ENCODE data around the gene WSCD1. TPM values are rescaled to one million over a fixed set of nuclear protein-coding genes. Genes with fewer than 3 reads are reported as not detected.

Gene WSCD1
- total RNA-seq, 2 experiments from 2014 or later: 0.86 to 1.0 TPM

DNA sequence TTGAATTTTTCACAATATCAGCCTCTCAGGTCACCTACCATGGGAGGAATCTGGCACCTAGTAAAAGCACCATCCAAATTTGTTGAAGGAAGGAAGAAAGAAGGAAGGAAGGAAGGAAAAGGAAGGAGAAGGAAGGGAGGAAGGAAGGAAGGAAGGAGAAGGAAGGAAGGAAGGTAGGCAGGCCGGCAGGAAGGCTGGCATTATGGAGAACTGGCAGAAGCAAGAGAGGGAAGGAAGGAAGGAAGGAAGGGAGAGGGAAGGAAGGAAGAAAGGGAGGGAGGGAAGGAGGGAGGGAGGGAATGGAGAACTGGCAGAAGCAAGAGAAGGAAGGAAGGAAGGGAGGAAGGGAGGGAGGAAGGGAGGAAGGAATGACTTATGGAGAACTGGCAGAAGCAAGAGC is 24.3 kb downstream of the WSCD1 start:
- Mint-ChIP-seq H3K9me3 (no peaks in the 10 kb centered on the region), H3K36me3 (ENCODE audit: low read depth) (no peaks in the 10 kb centered on the region), H3K4me1 (ENCODE audit: low read depth) (no peaks in the 10 kb centered on the region), H3K27me3 (ENCODE audit: low read depth) (peaks cover 8% of the 10 kb centered on the region), H3K27ac (no peak overlapping the region), H3K4me3 (no peak overlapping the region)
- CTCF ChIA-PET: no interaction called here
- intact Hi-C loops (cut with micrococcal nuclease): no loop called here
- DNase-seq: no peak

DNA sequence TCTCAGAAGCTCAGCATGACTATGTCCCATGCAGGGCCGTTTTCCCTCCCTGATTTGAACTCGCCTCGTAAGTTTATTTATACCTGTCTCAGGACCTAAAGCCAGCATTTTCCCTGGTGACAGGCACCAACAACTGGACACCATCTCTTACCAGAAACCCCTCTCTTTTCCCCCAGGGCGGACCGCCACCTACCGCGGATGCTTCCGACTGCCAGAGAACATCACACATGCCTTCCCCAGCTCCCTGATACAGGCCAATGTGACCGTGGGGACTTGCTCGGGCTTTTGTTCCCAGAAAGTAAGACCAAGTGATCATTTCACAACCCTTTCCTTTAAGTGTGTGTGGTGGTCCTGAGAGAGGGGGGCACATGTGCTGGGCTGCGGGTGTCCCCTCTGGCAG is 24.7 kb downstream of the WSCD1 start:
- H3K27ac Mint-ChIP-seq: no peak overlapping the region
- H3K4me3 Mint-ChIP-seq: no peak overlapping the region
- DNase-seq: no peak
- peaks cover 8% of the 10 kb centered on the region for H3K27me3 Mint-ChIP-seq (ENCODE audit: low read depth)
- no peaks in the 10 kb centered on the region for H3K36me3 Mint-ChIP-seq (ENCODE audit: low read depth)
- no peaks in the 10 kb centered on the region for H3K9me3 Mint-ChIP-seq
- intact Hi-C loops (cut with micrococcal nuclease): no loop called here
- no peaks in the 10 kb centered on the region for H3K4me1 Mint-ChIP-seq (ENCODE audit: low read depth)
- CTCF ChIA-PET: no interaction called here

DNA sequence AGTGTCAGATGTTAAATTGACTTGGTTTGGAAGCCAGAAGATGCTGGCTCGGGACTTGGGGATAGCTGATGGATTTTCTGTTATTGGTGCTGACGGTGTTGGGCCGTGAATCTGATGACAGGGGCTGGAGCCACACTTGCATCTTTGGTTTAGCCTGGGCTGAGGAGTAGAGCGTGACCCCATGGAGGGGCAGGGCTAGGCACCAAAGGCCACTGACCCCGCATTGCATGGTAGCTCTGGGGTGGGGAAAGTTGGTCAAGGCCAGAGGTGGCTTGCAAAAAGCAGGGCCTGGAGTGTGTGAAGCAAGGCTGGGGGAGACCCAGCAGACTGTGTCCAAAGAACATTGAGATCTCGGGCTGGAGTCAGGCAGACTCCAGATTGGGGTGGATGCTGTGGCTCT is 25.3 kb downstream of the WSCD1 start:
- H3K27ac Mint-ChIP-seq: no peak overlapping the region
- no peaks in the 10 kb centered on the region for H3K9me3 Mint-ChIP-seq
- intact Hi-C loops (cut with micrococcal nuclease): no loop called here
- no peak for DNase-seq
- CTCF ChIA-PET: no interaction called here
- no peak overlapping the region for H3K4me3 Mint-ChIP-seq
- H3K4me1 Mint-ChIP-seq (ENCODE audit: low read depth): no peaks in the 10 kb centered on the region
- peaks cover 8% of the 10 kb centered on the region for H3K27me3 Mint-ChIP-seq (ENCODE audit: low read depth)
- H3K36me3 Mint-ChIP-seq (ENCODE audit: low read depth): no peaks in the 10 kb centered on the region

DNA sequence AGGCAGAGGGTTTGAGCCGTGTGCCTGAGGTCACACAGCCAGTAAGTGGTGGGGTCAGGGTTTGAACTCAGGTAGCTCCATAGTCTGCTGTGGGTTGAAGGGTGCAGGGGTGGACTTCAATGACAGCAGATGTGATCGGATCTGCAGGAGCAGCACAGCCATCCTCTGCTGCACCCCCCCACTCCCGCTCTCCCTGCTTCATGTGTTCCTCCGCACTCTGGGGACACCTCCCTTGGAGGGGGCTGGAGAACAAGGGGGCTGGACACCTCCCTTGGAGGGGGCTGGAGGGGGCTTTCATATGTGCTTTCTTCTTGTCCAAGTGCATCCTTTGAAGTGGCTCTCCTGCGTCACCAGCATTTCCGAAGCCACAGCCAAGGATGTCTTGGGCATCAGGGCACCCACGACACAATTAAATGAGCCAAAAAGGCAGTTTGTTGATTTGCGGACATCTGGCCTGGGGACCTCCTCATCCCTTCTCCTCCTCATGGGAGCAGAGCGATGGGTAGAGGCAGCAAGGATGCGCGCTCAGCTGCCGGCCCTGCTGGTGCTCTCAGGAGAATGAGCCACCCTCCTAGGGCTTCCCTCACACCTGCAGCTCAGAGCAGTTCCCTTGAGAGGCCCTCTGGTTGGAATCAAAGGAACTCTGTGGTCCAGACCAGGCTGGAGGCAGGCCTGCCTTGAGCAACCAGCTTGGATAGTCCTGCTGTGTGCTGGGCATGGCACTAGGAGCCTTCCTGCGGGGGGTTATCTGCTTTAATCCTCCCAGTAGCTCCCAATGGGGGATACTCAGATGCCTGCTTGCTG is 26.2 kb downstream of the WSCD1 start:
- CTCF ChIA-PET: no interaction called here
- Mint-ChIP-seq H3K9me3 (no peaks in the 10 kb centered on the region), H3K4me3 (no peak overlapping the region), H3K4me1 (ENCODE audit: low read depth) (no peaks in the 10 kb centered on the region), H3K36me3 (ENCODE audit: low read depth) (no peaks in the 10 kb centered on the region), H3K27ac (no peak overlapping the region), H3K27me3 (ENCODE audit: low read depth) (peaks cover 8% of the 10 kb centered on the region)
- intact Hi-C loops (cut with micrococcal nuclease): no loop called here
- DNase-seq: no peak

GRCh38 chr17:6097005-6097279 is 26.8 kb downstream of the WSCD1 start:
- Mint-ChIP-seq H3K27ac (no peak overlapping the region), H3K36me3 (ENCODE audit: low read depth) (no peaks in the 10 kb centered on the region), H3K27me3 (ENCODE audit: low read depth) (peaks cover 8% of the 10 kb centered on the region), H3K9me3 (no peaks in the 10 kb centered on the region), H3K4me1 (ENCODE audit: low read depth) (no peaks in the 10 kb centered on the region), H3K4me3 (no peak overlapping the region)
- CTCF ChIA-PET: no interaction called here
- intact Hi-C loops (cut with micrococcal nuclease): no loop called here
- DNase-seq: no peak

GRCh38 chr17:6098050-6098822 is 28.1 kb downstream of the WSCD1 start:
- no peak overlapping the region for H3K4me3 Mint-ChIP-seq

DNA sequence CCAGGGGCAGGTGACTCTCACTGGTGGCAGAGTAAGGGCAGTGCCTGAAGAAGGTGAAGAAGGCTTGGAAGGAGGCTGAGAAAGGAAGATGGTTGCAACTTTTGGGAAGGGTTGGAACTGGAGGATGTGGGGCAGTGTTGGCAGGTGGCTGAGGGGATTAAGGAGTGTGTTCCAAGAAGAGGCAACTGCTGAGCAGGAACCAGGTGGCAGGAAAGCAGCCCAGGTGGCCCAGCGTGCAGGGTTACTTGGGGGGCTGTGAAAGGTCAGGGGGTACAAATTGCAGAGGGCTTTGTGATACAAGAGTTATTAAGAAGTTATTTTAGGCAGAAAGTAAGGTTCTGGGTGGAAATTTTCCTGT is 28.6 kb downstream of the WSCD1 start:
- Mint-ChIP-seq H3K9me3 (no peaks in the 10 kb centered on the region), H3K27ac (no peak overlapping the region), H3K36me3 (ENCODE audit: low read depth) (no peaks in the 10 kb centered on the region), H3K27me3 (ENCODE audit: low read depth) (peaks cover 4% of the 10 kb centered on the region), H3K4me3 (no peak overlapping the region), H3K4me1 (ENCODE audit: low read depth) (no peaks in the 10 kb centered on the region)
- no peak for DNase-seq
- CTCF ChIA-PET: no interaction called here
- intact Hi-C loops (cut with micrococcal nuclease): no loop called here

More at GRCh38 chr17:6098050-6098822, 28.1 kb downstream of the WSCD1 start:
- Mint-ChIP-seq H3K36me3 (ENCODE audit: low read depth) (no peaks in the 10 kb centered on the region), H3K27ac (no peak overlapping the region), H3K27me3 (ENCODE audit: low read depth) (peaks cover 7% of the 10 kb centered on the region), H3K4me1 (ENCODE audit: low read depth) (no peaks in the 10 kb centered on the region), H3K9me3 (no peaks in the 10 kb centered on the region)
- intact Hi-C loops (cut with micrococcal nuclease): no loop called here
- CTCF ChIA-PET: no interaction called here
- DNase-seq: no peak

GRCh38 chr17:6099492-6099891 is 29.3 kb downstream of the WSCD1 start:
- intact Hi-C loops (cut with micrococcal nuclease): no loop called here
- Mint-ChIP-seq H3K4me3 (no peak overlapping the region), H3K27ac (no peak overlapping the region), H3K4me1 (ENCODE audit: low read depth) (no peaks in the 10 kb centered on the region), H3K36me3 (ENCODE audit: low read depth) (no peaks in the 10 kb centered on the region), H3K27me3 (ENCODE audit: low read depth) (peaks cover 4% of the 10 kb centered on the region), H3K9me3 (no peaks in the 10 kb centered on the region)
- no peak for DNase-seq
- CTCF ChIA-PET: no interaction called here

DNA sequence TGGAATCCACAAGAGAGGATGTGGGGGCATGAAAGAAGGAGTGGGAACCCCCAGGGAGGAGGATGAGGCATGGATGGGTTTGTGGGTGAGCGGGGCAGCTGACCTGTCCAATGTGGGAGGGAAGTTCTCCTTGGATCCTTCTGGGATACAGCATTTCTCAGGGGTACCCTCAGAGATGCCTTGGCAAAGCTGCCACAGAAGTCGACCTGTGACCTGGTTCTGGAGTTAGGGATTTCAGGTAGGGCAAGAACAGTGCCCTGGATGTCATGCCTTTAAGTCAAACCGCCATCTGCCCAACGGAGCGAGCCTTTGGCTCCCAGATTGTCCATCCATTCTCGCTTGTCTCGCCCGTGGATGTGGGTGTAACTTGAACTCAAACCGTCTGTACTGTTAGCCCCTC is 30.0 kb downstream of the WSCD1 start:
- H3K4me1 Mint-ChIP-seq (ENCODE audit: low read depth): no peaks in the 10 kb centered on the region
- DNase-seq: no peak
- CTCF ChIA-PET: no interaction called here
- no peak overlapping the region for H3K4me3 Mint-ChIP-seq
- no peaks in the 10 kb centered on the region for H3K36me3 Mint-ChIP-seq (ENCODE audit: low read depth)
- H3K27ac Mint-ChIP-seq: no peak overlapping the region
- no peaks in the 10 kb centered on the region for H3K9me3 Mint-ChIP-seq
- intact Hi-C loops (cut with micrococcal nuclease): no loop called here
- peaks cover 4% of the 10 kb centered on the region for H3K27me3 Mint-ChIP-seq (ENCODE audit: low read depth)

DNA sequence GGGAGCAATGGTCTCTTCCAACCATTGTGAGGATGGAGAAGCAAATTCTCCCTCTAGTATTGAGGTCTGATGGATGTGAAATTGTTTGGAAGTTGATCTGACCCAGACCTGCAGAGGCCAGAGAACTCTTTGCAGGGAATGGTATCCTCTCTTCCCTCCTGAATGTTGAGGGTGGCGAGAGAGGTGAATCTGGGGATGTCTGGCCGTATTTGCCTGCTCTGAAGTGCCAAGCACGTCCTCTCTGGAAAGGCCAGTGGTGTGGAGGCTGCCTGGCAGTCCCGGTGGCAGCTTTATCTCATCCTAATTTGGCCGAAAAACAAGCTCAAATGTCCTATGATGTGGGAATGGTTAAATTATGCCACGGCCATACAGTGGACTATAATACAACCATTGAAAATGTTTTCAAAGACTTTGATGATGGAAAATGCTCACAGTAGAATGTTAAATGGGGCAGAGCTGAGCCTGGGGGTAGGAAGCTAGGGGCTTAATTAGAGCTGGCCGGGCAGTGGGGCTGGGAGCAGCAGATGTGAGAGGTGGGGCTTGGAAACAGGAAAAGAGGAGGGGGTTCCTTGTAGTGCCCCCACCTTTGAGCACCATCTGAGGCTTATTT is 30.8 kb downstream of the WSCD1 start:
- DNase-seq: no peak
- intact Hi-C loops (cut with micrococcal nuclease): no loop called here
- CTCF ChIA-PET: interaction anchor here (0.7 kb wide), 1 partner anchor 191 kb away, joined by 3 read pairs; no protein-coding TSS in a partner anchor
- H3K4me3 Mint-ChIP-seq: no peak overlapping the region
- H3K4me1 Mint-ChIP-seq (ENCODE audit: low read depth): no peaks in the 10 kb centered on the region
- no peaks in the 10 kb centered on the region for H3K9me3 Mint-ChIP-seq
- no peaks in the 10 kb centered on the region for H3K36me3 Mint-ChIP-seq (ENCODE audit: low read depth)
- peaks cover 4% of the 10 kb centered on the region for H3K27me3 Mint-ChIP-seq (ENCODE audit: low read depth)
- no peak overlapping the region for H3K27ac Mint-ChIP-seq

DNA sequence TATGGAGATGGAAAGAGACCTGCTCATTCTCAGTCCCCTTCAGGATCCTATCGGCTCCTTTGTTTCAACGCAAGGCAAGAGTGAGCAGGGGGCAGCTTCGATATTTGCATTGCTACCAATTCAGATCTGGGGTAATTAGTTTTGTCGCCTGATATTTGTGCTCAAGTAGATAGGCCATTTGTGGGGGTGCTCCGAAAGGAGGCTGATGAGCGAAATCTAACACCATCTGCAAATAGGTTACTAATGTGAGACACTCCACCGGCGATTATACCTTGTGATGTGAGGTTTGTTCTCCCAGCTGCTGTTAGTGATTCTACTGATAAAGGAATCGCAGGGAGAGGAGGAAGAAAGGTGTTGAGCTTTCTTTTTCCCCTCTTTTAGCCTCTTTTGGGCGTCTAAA is 31.5 kb downstream of the WSCD1 start:
- Mint-ChIP-seq H3K27ac (no peak overlapping the region), H3K9me3 (no peaks in the 10 kb centered on the region), H3K4me3 (no peak overlapping the region), H3K36me3 (ENCODE audit: low read depth) (no peaks in the 10 kb centered on the region), H3K27me3 (ENCODE audit: low read depth) (peaks cover 9% of the 10 kb centered on the region), H3K4me1 (ENCODE audit: low read depth) (no peaks in the 10 kb centered on the region)
- no peak for DNase-seq
- intact Hi-C loops (cut with micrococcal nuclease): no loop called here
- CTCF ChIA-PET: no interaction called here

DNA sequence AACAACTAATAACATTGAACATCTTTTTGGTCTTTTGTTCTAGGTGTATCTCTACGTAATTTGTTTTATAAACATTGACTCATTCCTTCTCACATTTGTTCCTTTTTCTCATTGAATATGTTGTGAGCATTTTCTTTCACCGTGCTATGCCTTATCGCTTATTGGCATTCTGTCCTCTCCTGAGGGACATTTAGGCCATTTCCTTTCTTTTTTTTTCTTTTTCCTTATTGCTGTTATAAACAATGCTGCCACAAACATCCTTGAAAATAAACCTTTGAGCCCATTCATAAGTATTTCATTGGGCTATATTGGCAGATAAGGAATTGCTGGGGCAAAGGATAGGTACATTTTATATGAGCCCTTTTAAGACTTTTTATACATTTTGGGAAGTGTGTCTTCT is 32.4 kb downstream of the WSCD1 start:
- Mint-ChIP-seq H3K9me3 (no peaks in the 10 kb centered on the region), H3K27ac (no peak overlapping the region), H3K4me1 (ENCODE audit: low read depth) (no peaks in the 10 kb centered on the region), H3K36me3 (ENCODE audit: low read depth) (no peaks in the 10 kb centered on the region), H3K27me3 (ENCODE audit: low read depth) (peaks cover 9% of the 10 kb centered on the region), H3K4me3 (no peak overlapping the region)
- intact Hi-C loops (cut with micrococcal nuclease): no loop called here
- DNase-seq: no peak
- CTCF ChIA-PET: no interaction called here

Measured in activated naive CD4-positive, alpha-beta T cell treated with anti-CD3 and anti-CD28 coated beads for 36 hours (primary cell).